Measurements from ENCODE around the gene KAT8.

GRCh38 chr16:31135535-31136286 is 18.2 kb downstream of the KAT8 start, which contains the start of gene PRSS8:
- TF ChIP-seq, protein P1, sequence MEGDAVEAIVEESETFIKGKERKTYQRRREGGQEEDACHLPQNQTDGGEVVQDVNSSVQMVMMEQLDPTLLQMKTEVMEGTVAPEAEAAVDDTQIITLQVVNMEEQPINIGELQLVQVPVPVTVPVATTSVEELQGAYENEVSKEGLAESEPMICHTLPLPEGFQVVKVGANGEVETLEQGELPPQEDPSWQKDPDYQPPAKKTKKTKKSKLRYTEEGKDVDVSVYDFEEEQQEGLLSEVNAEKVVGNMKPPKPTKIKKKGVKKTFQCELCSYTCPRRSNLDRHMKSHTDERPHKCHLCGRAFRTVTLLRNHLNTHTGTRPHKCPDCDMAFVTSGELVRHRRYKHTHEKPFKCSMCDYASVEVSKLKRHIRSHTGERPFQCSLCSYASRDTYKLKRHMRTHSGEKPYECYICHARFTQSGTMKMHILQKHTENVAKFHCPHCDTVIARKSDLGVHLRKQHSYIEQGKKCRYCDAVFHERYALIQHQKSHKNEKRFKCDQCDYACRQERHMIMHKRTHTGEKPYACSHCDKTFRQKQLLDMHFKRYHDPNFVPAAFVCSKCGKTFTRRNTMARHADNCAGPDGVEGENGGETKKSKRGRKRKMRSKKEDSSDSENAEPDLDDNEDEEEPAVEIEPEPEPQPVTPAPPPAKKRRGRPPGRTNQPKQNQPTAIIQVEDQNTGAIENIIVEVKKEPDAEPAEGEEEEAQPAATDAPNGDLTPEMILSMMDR (IDR thresholded peaks at IDR 0.05): no peak
- TF ChIP-seq EP300 (IDR thresholded peaks at IDR 0.05) (no peak), POLR2AphosphoS5 (IDR thresholded peaks at IDR 0.05) (peak in 2 of 3 donors; percentile 95 to 98)

All from stomach (tissue), 4 donors.